NCI-H69 (cell line): ENCODE data around the gene RAB13.
"Not testable (repeated sequence)": the region's sequence is repeated elsewhere in the genome, so short reads cannot be mapped to it uniquely, and the experiment has no call there.

ENCODE experiments used
- DNase-seq: peaks from one replicate; lab custom pipeline; 2025; lab: John Stamatoyannopoulos, UW

RAB13 gene

GRCh38 chr1:153985941-153986761 lies at the start of gene RAB13:
TSS of gene RAB13 (minus strand) at chr1:153986339. CDS start at chr1:153986236, 103 bp downstream.
- DNase-seq = peak; percentile 92

- DNase-seq = not testable (repeated sequence)
These were observed 47.6 kb upstream of the RAB13 start for GRCh38 chr1:154033697-154034096.

GRCh38 chr1:154019940-154020339 lies 33.8 kb upstream of the RAB13 start:
- DNase-seq = no peak

GRCh38 chr1:154019269-154019668 lies 33.1 kb upstream of the RAB13 start:
- DNase-seq = no peak

- DNase-seq = no peak
These were observed 28.2 kb upstream of the RAB13 start for GRCh38 chr1:154014154-154014907.

- not testable (repeated sequence) for DNase-seq
These were observed 26.4 kb upstream of the RAB13 start for GRCh38 chr1:154012543-154012942.

GRCh38 chr1:154012129-154012528 lies 26.0 kb upstream of the RAB13 start:
- DNase-seq = no peak

GRCh38 chr1:154006136-154006535 lies 20.0 kb upstream of the RAB13 start:
- no peak for DNase-seq

GRCh38 chr1:154000420-154000819 lies 14.3 kb upstream of the RAB13 start:
- no peak for DNase-seq

GRCh38 chr1:153996882-153997281 lies 10.7 kb upstream of the RAB13 start:
- DNase-seq = not testable (repeated sequence)

GRCh38 chr1:153995640-153996039 lies 9.5 kb upstream of the RAB13 start:
- no peak for DNase-seq

- no peak for DNase-seq
These were observed 9.1 kb upstream of the RAB13 start for GRCh38 chr1:153995202-153995601.

- DNase-seq = no peak
These were observed 5.7 kb upstream of the RAB13 start for GRCh38 chr1:153991806-153992205.

GRCh38 chr1:153991151-153991630 lies 5.1 kb upstream of the RAB13 start:
- no peak for DNase-seq

- peak; percentile 99 for DNase-seq
These were observed 4.5 kb upstream of the RAB13 start, which contains the start of gene RPS27 for GRCh38 chr1:153990468-153991150. TSS of gene RPS27 (plus strand) at chr1:153990762. CDS start at chr1:153990797, 35 bp downstream.

GRCh38 chr1:153987621-153988020 lies 1.5 kb upstream of the RAB13 start:
- DNase-seq = peak; percentile 25

GRCh38 chr1:153985341-153985912 lies 712 bp downstream of the RAB13 start:
- no peak for DNase-seq

- no peak for DNase-seq
These were observed 1.8 kb downstream of the RAB13 start for GRCh38 chr1:153984123-153984894.

GRCh38 chr1:153981735-153982134 lies 4.4 kb downstream of the RAB13 start:
- not testable (repeated sequence) for DNase-seq

GRCh38 chr1:153979091-153979490 lies 7.0 kb downstream of the RAB13 start:
- DNase-seq = not testable (repeated sequence)

- DNase-seq = peak; percentile 47
These were observed 7.7 kb downstream of the RAB13 start for GRCh38 chr1:153978274-153978909.
